Type B pancreatic cell (in vitro differentiated cells): ENCODE results near the gene ALDH3A1. TPM values are rescaled to one million over a fixed set of nuclear protein-coding genes. Genes with fewer than 3 reads are reported as not detected.
A peak's percentile ranks its signal among the peaks of the same experiment; 100 is the strongest.

Experiments used
- DNase-seq: peaks from one replicate; pipeline ENCODE4 v3.0.0; 2021; ENCODE audit warnings: mixed read lengths; ENCODE audit not compliant: unreplicated experiment; ENCODE audit errors: extremely low spot score
- H3K27ac Mint-ChIP-seq: 2 replicates; pipeline ENCODE4 v1.8.0; 2021; ENCODE audit warnings: mild to moderate bottlenecking, mixed read lengths
- H3K27me3 Mint-ChIP-seq: 2 replicates; pipeline ENCODE4 v1.8.0; 2021; ENCODE audit warnings: mixed read lengths
- H3K36me3 Mint-ChIP-seq: 2 replicates; pipeline ENCODE4 v1.8.0; 2021; ENCODE audit warnings: mixed read lengths
- H3K4me1 Mint-ChIP-seq: one replicate; pipeline ENCODE4 v1.8.0; 2021; ENCODE audit warnings: mixed read lengths; ENCODE audit not compliant: unreplicated experiment
- H3K4me3 Mint-ChIP-seq: 2 replicates; pipeline ENCODE4 v1.8.0; 2021; ENCODE audit warnings: mild to moderate bottlenecking, mixed read lengths
- H3K9me3 Mint-ChIP-seq: 2 replicates; pipeline ENCODE4 v1.8.0; 2021; ENCODE audit warnings: mixed read lengths
- total RNA-seq: library from RNA; stranded (reverse); gene quantifications from 2 replicates; pipeline ENCODE4 v1.2.1, GENCODE V29; 2021; ENCODE audit warnings: low replicate concordance
- TF ChIP-seq, protein P1 (sequence below): fragments of 200-600 bp; sonication (generic); conservative IDR thresholded peaks from 2 replicates; pipeline ENCODE4 v1.5.0; 2021; ENCODE audit warnings: antibody characterized with exemption, mild to moderate bottlenecking

ALDH3A1 gene
- total RNA-seq, 1 donor from 2014 or later, result 0.77 TPM

DNA sequence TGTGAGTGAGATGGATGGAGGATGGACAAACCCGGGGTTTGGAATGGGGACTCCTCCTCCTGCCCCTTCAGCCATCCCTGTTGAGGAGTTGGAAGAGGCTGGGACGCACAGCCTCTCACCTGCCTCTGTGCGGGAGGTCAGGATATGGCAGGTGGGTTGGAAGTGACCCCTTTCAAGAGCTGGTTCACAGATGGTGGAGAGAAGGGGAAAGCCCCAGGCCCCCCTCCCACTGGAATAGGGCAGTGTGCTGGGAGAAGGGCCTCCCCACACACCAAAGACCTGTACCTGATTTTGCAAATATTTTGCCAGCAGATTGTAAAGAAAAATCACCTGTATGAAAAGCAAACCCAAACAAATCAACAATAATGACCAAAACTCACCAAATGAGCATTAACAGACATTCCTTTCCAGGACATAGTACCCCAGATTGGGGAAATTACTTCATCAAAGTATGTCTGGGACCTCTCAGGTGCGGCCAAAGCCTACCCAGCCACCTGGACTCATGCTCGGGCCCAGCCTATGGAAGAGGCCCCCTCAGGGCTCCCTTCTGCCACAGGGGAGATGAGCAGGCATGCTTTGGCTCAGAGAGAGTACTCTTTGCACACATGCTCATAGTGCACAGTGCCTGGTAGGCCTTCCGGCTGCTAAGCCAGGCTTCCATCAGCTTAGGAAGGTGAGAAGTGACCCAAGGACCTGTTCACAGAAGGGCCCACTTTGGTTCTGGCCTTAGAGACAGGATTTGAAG, 39.5 kb downstream of the ALDH3A1 start:
- TF ChIP-seq, protein P1, sequence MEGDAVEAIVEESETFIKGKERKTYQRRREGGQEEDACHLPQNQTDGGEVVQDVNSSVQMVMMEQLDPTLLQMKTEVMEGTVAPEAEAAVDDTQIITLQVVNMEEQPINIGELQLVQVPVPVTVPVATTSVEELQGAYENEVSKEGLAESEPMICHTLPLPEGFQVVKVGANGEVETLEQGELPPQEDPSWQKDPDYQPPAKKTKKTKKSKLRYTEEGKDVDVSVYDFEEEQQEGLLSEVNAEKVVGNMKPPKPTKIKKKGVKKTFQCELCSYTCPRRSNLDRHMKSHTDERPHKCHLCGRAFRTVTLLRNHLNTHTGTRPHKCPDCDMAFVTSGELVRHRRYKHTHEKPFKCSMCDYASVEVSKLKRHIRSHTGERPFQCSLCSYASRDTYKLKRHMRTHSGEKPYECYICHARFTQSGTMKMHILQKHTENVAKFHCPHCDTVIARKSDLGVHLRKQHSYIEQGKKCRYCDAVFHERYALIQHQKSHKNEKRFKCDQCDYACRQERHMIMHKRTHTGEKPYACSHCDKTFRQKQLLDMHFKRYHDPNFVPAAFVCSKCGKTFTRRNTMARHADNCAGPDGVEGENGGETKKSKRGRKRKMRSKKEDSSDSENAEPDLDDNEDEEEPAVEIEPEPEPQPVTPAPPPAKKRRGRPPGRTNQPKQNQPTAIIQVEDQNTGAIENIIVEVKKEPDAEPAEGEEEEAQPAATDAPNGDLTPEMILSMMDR, result no peak
- no peaks in the 10 kb centered on the region for H3K36me3 Mint-ChIP-seq
- no peaks in the 10 kb centered on the region for H3K9me3 Mint-ChIP-seq
- DNase-seq, result no peak
- no peaks in the 10 kb centered on the region for H3K27me3 Mint-ChIP-seq
- H3K27ac Mint-ChIP-seq, result no peak overlapping the region
- no peak overlapping the region for H3K4me3 Mint-ChIP-seq
- peaks cover 9% of the 10 kb centered on the region for H3K4me1 Mint-ChIP-seq

DNA sequence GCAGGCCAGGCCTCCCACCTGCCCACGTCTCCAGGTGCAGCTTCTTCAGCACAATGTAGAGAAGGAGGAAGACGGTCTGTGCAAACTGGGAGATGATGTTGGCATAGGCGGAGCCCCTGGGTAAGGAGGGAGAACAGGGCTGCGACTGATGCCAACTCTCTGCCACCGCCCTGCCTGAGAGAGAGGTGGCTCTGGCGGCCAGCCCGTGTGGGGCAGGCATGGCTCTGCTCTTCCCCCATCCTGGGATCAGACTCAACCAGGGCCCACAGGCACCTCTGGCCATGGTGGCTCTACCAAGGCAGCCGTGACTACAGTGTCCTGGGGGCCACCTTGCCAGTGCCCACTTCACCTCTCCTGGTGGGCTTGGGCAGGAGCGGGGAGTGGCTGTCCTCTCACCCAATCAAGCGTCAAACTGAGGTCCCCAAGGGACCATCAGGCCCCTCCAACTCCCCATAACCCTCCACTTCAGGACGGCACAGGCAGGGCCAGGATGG, 40.3 kb downstream of the ALDH3A1 start:
- peaks cover 15% of the 10 kb centered on the region for H3K4me1 Mint-ChIP-seq
- H3K27me3 Mint-ChIP-seq, result no peaks in the 10 kb centered on the region
- H3K4me3 Mint-ChIP-seq, result no peak overlapping the region
- peak; percentile 68 for DNase-seq
- no peak overlapping the region for H3K27ac Mint-ChIP-seq
- TF ChIP-seq, protein P1, result no peak
- no peaks in the 10 kb centered on the region for H3K9me3 Mint-ChIP-seq
- H3K36me3 Mint-ChIP-seq, result no peaks in the 10 kb centered on the region

DNA sequence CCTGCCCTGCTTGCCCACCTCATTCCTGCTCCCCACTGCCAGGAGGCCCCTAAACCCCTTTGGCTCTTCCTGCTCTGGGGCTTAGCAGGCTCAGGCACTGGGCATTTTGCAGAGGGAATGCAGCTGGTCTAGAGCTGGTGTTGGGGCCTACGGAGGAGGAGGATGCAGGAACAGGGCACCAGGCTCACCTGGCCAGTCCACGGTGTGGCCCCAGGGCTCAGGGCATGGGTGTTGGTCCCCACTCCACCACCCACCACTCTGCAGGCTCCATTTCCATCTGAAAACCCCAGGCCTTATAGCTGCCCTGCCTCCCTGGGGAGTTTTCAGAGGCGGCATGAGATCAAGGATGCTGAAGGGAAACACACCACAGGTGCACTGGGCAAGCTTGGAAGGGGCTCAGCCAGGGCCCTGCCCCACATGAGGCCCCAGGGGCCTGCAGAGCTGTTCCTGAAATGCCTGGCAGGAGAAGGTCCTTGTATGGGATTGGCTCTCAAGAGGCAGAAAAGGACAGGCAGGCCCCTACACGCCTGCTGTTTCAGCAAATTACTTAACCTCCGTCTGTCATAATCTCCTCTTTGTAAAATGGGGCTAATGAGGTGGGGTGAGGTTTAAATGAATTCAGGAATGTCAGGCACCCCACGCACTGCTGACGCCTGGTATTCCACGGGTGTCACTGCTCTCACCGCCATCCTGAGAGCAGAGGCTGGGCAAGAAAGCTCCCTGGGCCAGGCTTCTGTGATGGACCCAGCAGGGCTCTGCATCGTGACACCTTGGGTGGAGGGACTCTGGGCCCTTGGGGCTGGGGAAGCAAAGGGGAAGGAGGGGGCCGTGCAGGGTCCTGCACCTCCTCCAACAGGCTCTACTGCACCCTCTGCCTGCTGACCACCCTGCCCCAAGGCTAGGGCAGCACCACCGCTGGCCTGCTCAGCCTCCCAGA, 41.0 kb downstream of the ALDH3A1 start:
- peak overlapping the region; percentile 36 for H3K27ac Mint-ChIP-seq
- DNase-seq, result no peak
- no peaks in the 10 kb centered on the region for H3K36me3 Mint-ChIP-seq
- H3K4me3 Mint-ChIP-seq, result no peak overlapping the region
- TF ChIP-seq, protein P1, result no peak
- no peaks in the 10 kb centered on the region for H3K27me3 Mint-ChIP-seq
- no peaks in the 10 kb centered on the region for H3K9me3 Mint-ChIP-seq
- peaks cover 21% of the 10 kb centered on the region for H3K4me1 Mint-ChIP-seq

DNA sequence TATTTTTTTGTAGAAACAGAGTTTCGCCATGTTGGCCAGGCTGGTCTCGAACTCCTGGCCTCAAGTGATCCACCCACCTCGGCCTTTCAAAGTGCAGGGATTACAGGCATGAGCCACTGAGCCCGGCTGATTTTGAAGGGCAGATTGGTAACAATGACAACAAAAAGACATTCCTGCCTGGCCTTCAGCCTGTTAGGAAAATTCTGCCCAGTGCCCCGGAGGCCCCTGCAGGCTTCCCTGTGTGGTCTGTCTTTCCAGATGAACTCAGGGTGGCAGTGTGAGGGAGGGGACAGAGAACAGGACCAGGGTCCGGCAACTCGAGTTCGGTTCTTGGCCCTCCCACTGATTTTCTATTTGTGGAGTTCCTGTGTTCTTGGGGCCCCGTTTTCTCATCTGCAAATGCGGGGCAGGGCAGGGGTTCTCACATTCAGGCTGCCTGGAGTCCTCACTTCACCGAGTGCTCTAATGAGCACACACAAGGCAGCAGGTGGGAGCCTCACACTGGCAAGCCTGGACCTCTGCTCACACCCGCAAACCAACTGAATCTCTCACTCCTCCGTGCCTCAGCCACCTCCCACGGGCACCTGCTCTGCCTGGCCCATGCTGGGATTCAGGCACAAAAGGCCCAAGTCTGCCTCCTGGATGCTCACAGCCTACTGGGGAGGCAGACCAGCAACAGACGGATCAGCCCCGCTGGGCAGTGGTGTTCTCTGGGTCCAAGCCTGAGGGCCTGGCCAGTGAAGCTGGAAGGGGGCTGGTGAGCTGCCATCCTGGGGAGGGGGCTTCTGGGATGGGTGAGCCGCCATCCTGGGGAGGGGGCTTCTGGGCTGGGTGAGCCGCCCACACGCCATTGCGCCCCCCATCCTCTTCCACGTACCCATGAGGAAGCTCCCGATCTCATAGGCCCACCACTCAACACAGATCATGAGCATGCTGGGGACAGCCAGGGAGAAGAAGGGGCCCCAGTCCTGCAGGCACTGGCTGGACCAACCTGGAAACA, 42.0 kb downstream of the ALDH3A1 start:
- Mint-ChIP-seq H3K4me3 (no peak overlapping the region), H3K4me1 (peaks cover 21% of the 10 kb centered on the region), H3K9me3 (no peaks in the 10 kb centered on the region), H3K36me3 (no peaks in the 10 kb centered on the region), H3K27ac (no peak overlapping the region), H3K27me3 (no peaks in the 10 kb centered on the region)
- DNase-seq, result no peak
- TF ChIP-seq, protein P1, result no peak

DNA sequence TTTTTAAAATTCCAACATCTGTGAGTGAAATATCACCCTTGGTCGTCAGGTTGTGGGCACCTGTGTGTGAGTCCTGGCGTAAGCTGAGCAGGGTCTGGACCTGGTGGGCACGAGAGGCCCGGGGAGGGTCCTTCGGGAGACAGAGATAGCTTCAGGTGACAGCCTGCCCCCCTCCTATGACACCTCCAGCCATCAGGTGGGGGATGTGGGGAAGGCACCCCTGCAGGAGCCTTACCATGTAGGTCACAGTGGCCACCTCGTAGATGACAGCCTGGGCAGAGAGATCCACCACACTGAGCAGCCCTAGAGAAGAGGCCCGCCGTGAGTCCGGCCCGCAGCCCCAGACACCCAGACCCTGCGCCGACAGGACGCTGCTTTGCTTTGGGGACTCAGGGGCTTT, 42.9 kb downstream of the ALDH3A1 start:
- Mint-ChIP-seq H3K9me3 (no peaks in the 10 kb centered on the region), H3K36me3 (no peaks in the 10 kb centered on the region), H3K4me3 (no peak overlapping the region), H3K27me3 (no peaks in the 10 kb centered on the region), H3K27ac (no peak overlapping the region), H3K4me1 (peaks cover 21% of the 10 kb centered on the region)
- no peak for DNase-seq
- TF ChIP-seq, protein P1, result no peak
